ENCODE measurements around the gene TBC1D4.

GRCh38 chr13:75514080-75514995 is 32.4 kb upstream of the TBC1D4 start:
- TF ChIP-seq, protein P1, sequence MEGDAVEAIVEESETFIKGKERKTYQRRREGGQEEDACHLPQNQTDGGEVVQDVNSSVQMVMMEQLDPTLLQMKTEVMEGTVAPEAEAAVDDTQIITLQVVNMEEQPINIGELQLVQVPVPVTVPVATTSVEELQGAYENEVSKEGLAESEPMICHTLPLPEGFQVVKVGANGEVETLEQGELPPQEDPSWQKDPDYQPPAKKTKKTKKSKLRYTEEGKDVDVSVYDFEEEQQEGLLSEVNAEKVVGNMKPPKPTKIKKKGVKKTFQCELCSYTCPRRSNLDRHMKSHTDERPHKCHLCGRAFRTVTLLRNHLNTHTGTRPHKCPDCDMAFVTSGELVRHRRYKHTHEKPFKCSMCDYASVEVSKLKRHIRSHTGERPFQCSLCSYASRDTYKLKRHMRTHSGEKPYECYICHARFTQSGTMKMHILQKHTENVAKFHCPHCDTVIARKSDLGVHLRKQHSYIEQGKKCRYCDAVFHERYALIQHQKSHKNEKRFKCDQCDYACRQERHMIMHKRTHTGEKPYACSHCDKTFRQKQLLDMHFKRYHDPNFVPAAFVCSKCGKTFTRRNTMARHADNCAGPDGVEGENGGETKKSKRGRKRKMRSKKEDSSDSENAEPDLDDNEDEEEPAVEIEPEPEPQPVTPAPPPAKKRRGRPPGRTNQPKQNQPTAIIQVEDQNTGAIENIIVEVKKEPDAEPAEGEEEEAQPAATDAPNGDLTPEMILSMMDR (IDR thresholded peaks at IDR 0.05): no peak
- no peak for TF ChIP-seq POLR2A (IDR thresholded peaks at IDR 0.05)

All from uterus (tissue), 2 donors.